Esophagus (tissue), 2 donors: ENCODE results near the gene CDK11B. TPM values are rescaled to one million over a fixed set of nuclear protein-coding genes. Genes with fewer than 3 reads are reported as not detected.
"Not testable (repeated sequence)": the region's sequence is repeated elsewhere in the genome, so short reads cannot be mapped to it uniquely, and the experiment has no call there.

ENCODE experiments used
- H3K27ac ChIP-seq, 2 donors: one replicate each; pipeline ENCODE4 v1.5.1; 2013; ENCODE audit warnings: low read depth in 2 of 2, mild to moderate bottlenecking in 2 of 2, inconsistent platforms in 1 of 2, low read length in 1 of 2, moderate library complexity in 1 of 2
- H3K27me3 ChIP-seq, 2 donors: one replicate each; pipeline ENCODE4 v1.6.1; 2013; ENCODE audit warnings: low read length in 2 of 2, control low read depth in 1 of 2, mild to moderate bottlenecking in 1 of 2; ENCODE audit not compliant: insufficient read depth in 2 of 2, control insufficient read depth in 1 of 2
- H3K36me3 ChIP-seq, 2 donors: one replicate each; pipeline ENCODE4 v1.6.1; 2013; ENCODE audit warnings: low read length in 1 of 2; ENCODE audit not compliant: control insufficient read depth in 2 of 2, insufficient read depth in 2 of 2
- H3K4me1 ChIP-seq, 2 donors: one replicate each; pipeline ENCODE4 v1.6.1; 2013; ENCODE audit warnings: low read length in 1 of 2; ENCODE audit not compliant: control insufficient read depth in 2 of 2, insufficient read depth in 2 of 2
- H3K4me3 ChIP-seq, 2 donors: one replicate each; pipeline ENCODE4 v1.5.1; 2013; ENCODE audit warnings: low read length in 2 of 2, mild to moderate bottlenecking in 2 of 2, low read depth in 1 of 2, moderate library complexity in 1 of 2
- H3K9me3 ChIP-seq, 2 donors: one replicate each; pipeline ENCODE4 v1.6.1; 2013; ENCODE audit warnings: mild to moderate bottlenecking in 2 of 2, low read depth in 1 of 2, low read length in 1 of 2, moderate library complexity in 1 of 2; ENCODE audit not compliant: control insufficient read depth in 2 of 2, insufficient read depth in 1 of 2
- WGBS, 2 donors: extraction: QIAGEN DNeasy Blood & Tissue Kit; methylation state at CpG; one replicate each; pipeline ENCODE4 v1.1.7; 2013; 5-methylcytosine and 5-hydroxymethylcytosine counted together
- polyA plus RNA-seq, 2 donors: library from polyadenylated mRNA; stranded (reverse); fragments of 200-250 nt; gene quantifications; one replicate each; pipeline ENCODE4 v1.2.3, GENCODE V29; 2013
- donor health status: healthy with polysubstance abuse.
- donor health status: Bipolar disorder and iron deficiency.

CDK11B gene
- polyA plus RNA-seq, 2 donors = 20.6 to 21.0 TPM

DNA sequence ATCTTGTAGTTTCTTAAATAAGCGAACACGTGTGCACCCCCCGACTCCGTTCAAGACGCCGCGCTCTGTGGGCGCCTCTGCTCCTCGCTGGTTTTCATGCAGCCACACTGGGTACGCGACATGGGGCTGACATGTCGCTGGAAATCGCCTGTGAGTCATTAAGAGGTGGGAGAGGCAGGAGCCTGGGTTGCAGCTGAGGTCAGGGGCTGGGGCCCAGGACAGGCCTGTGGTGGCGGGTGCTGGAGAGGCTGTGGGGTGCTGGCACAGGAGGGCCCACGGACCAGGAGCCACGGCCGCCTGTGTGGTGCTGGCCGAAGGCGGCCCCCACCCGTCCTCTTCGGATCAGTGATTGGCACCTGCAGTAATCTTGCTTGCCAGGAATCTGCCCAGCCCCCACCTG lies 16.0 kb upstream of the CDK11B start:
- Histone ChIP-seq H3K4me1 (peaks cover 9 to 12% of the 10 kb centered on the region in 2 donors), H3K36me3 (peaks cover 3 to 13% of the 10 kb centered on the region in 2 donors)
- not testable (repeated sequence) for H3K9me3 ChIP-seq, H3K27ac ChIP-seq, H3K27me3 ChIP-seq, H3K4me3 ChIP-seq
- WGBS, 2 donors = 86 to 89% methylated on average over 13 to 20 of the region's 21 CpGs

DNA sequence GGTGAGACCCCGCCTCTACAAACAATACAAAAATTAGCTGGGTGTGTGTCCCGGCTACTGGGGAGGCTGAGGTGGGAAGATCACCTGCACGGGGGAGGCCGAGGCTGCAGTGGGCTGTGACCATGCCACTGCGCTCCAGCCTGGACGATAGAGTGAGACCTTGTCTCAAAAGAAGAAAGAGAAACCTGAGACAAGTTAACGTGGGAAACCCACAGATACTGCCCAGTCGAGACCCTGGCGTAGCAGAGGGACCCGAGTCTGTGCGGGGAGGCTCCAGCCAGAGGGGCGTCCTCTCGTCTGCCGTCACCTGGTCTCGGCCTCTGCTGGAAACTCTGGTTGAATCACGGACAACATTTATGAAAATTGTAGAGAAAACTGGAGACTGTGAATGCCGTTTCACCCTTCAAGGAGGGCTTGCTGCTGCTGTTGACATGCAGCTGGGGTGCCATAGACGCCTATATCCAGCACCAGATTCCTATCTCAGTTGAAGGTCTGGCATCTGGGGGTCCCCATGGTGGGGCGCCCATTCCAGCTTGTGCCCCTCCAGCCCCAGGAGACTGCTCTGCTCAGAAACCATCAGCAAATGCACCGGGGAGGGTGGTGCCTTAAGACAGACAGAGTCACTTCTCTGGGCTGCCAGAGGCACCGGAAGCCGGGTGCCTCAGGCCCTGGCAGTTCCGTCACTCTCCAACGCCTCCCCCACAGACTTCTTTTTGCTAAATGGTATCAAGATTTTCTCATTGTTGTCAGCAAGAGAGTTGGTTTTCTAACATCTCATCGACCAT lies 13.6 kb upstream of the CDK11B start:
- no peak overlapping the region for H3K27ac ChIP-seq
- WGBS, 2 donors = 94 to 95% methylated on average over 25 of the region's 25 CpGs
- no peaks in the 10 kb centered on the region for H3K27me3 ChIP-seq
- H3K4me1 ChIP-seq = no peaks in the 10 kb centered on the region
- no peaks in the 10 kb centered on the region for H3K9me3 ChIP-seq
- H3K4me3 ChIP-seq = no peak overlapping the region
- peaks cover 3 to 17% of the 10 kb centered on the region in 2 donors for H3K36me3 ChIP-seq

DNA sequence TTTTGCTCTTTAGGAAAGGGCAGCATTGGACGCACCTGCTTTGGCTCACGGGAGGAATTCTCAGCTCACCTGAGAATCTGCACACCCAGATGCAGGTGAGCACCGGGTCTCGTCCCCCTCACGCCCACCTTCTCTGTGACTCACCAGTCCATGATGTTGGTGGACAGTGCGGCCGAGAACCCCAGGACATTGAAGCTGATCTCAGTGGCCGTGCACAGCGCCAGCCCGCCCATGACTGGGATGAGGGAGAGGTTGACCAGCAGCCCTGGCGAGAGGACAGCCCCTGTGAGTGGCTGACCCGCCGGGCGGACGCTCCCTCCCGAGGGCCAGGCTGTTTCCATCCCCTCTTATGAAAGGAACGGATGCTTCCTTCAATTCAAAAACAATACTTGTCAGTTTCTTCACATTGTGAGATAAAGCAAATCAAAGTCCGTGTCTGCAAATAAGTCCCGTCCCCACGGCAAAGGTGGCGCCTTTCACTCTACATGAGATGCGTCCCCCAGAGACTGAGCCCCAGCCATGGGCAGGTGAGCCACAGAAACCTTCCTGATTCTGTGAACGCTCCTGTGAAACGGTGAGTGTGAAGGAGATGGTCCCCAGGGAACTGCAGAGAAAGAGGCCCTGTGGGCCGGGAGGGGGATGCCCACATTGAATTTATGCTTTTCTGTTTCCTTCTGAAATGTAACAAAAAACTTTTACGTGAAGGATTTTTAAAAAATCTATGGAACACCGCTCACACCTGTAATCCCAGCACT lies 12.7 kb upstream of the CDK11B start:
- Histone ChIP-seq H3K27me3 (no peaks in the 10 kb centered on the region), H3K36me3 (peaks cover 3 to 17% of the 10 kb centered on the region in 2 donors), H3K27ac (no peak overlapping the region), H3K4me3 (no peak overlapping the region), H3K4me1 (no peaks in the 10 kb centered on the region), H3K9me3 (no peaks in the 10 kb centered on the region)
- 88 to 89% methylated on average over 27 of the region's 27 CpGs for WGBS, 2 donors

DNA sequence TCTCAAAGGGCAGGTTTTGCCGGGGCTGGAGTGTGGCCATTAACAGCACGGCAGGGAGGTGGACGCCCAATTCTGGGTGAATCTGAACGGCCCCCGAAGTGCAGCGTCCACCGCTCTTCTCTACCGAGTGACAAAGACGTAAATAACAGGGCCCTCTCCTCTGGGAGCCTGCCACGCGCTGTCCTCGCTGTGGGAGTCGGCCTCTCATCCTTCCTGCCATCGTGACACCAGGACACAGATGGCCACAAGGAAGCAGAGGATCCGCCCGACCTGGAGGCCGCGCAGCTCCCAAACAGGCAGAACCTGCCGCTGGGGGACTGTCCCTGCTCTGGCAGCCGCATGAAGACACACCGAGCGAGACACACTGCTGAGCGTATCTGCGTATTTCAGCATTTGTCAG lies 12.1 kb upstream of the CDK11B start:
- Histone ChIP-seq H3K27ac (peak overlapping the region in 1 of 2 donors; percentile 44), H3K4me3 (no peak overlapping the region), H3K36me3 (peaks cover 10 to 24% of the 10 kb centered on the region in 2 donors), H3K9me3 (no peaks in the 10 kb centered on the region), H3K4me1 (no peaks in the 10 kb centered on the region), H3K27me3 (no peaks in the 10 kb centered on the region)
- 90 to 91% methylated on average over 22 to 24 of the region's 24 CpGs for WGBS, 2 donors

DNA sequence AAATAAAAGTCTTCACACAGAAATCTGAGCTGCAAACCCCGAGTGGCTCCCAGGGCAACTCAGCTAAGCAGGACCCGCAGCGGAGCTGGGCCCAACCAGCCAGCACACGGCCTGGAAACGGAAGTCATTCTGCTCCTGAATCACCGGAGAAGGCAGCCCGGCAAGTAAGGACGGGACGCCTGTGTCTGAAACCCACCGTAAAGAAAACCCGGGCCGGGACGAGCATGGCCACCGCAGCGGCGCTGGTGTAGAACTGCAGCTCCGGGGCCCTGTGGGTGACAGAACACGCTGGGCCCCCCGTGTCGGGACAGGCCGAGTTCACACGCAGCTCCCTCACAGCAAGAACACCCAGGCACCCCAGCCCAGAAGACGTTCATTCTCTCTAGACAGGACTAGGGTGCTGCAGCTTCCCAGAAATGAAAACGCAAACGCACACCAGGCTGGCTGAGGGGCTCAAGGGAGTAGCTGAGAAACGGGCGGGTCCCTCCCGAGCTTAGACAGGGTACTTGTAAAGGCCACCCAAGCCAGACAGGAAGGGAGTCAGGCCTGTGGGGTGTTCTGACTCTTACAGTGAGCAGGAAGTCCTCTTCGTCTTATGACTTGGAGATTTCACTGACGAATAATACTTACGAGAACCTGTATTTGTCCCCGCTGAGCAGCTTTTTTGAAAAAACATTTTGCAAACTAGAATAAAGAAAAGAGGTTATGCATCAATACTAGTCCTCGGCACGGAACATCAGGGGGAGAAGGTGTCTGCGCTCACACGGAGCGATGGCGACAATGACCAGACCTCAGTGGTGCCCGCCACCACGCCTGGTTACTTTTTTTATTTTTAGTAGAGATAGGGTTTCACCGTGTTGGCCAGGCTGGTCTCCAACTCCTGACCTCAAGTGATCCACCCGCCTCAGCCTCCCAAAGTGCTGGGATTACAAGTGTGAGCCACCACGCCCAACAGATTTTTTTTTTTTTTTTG lies 10.9 kb upstream of the CDK11B start:
- Histone ChIP-seq H3K4me3 (no peak overlapping the region), H3K27ac (no peak overlapping the region), H3K27me3 (no peaks in the 10 kb centered on the region), H3K36me3 (peaks cover 11 to 33% of the 10 kb centered on the region in 2 donors), H3K9me3 (no peaks in the 10 kb centered on the region), H3K4me1 (no peaks in the 10 kb centered on the region)
- 89 to 94% methylated on average over 43 of the region's 43 CpGs for WGBS, 2 donors

DNA sequence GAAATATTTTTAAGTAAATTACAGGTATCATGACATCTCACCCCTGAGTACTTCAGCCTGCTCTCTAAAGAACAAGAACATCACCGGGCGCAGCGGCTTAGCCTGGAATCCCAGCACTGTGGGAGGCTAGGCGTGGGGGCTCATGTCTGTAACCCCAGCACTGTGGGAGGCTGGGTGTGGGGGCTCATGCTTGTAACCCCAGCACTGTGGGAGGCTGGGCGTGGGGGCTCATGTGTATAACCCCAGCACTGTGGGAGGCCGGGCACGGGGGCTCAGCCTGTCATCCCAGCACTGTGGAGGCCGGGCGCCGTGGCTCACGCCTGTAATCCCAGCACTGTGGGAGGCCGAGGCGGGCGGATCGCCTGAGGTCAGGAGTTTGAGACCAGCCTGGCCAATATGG lies 7.7 kb upstream of the CDK11B start:
- Histone ChIP-seq H3K9me3 (no peaks in the 10 kb centered on the region), H3K4me3 (no peak overlapping the region), H3K36me3 (peaks cover 7 to 27% of the 10 kb centered on the region in 2 donors), H3K27me3 (no peaks in the 10 kb centered on the region), H3K27ac (no peak overlapping the region), H3K4me1 (no peaks in the 10 kb centered on the region)
- WGBS, 2 donors = 95 to 96% methylated on average over 15 of the region's 15 CpGs

DNA sequence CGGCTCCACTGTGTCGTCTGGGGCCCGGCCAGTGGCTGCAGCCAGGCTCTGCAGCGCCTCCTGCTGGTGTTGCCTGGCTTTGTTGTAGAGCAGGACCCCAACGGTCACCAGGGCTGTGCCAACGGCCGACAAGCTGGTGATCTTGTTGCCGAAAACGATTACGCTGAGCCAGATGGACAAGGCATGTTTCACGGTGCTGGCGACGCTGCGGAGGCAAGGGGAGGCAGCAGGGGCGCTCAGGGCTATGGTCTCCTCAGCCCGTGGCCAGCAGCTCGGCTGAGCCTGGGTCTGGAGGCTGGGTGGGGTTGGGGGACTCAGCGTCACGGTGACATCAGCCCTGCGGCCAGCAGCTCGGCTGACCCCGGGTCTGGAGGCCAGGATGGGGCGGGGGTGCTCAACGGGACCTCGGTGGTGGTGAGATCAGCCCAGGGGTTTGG lies 7.0 kb upstream of the CDK11B start:
- no peaks in the 10 kb centered on the region for H3K27me3 ChIP-seq
- peaks cover 7 to 21% of the 10 kb centered on the region in 2 donors for H3K36me3 ChIP-seq
- H3K4me3 ChIP-seq = no peak overlapping the region
- H3K27ac ChIP-seq = no peak overlapping the region
- 85 to 87% methylated on average over 25 of the region's 25 CpGs for WGBS, 2 donors
- no peaks in the 10 kb centered on the region for H3K4me1 ChIP-seq
- H3K9me3 ChIP-seq = no peaks in the 10 kb centered on the region

DNA sequence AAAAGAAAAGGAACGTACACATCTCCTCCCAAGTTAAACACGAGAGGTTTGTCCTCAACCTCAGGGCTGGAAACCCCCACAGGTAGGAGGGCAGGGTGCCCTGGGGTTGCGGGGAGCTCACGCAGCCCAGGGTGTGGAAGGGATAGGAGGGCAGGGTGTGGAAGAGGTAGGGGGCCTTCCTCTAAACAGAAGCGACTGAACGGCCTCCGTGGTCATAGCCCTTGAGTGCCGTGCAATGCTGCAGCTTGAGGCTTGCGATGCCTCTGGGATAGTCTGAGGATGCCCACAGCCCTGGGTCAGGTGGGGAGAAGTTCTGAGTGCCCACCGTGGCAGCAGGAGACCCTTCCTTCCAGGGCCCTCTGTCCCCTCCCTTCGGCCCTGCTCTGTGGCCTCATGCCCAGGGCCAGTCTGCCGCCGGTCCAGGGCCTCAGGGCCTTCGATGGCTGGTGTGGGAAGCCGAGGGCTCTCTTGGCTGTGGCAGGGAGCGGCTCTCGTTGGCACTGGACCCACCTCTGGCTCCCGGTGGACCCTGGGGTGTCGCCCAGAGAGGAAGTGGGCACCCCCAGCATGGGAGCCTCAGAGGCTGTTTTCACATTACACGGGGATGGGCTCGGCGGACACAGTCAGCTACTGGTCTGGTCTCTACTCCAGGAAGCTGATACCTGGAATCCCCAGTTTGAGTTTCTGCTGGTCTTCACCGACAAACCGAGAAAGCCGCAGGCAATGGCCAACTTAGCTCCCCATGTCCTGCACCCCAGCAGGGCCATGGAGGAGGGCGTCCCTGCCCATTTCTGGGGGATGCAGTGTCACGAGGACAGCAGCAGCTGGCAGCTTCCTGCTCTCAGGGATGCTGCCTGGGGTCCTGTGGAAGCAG lies 6.4 kb upstream of the CDK11B start:
- H3K27ac ChIP-seq = no peak overlapping the region
- H3K4me1 ChIP-seq = no peaks in the 10 kb centered on the region
- 85 to 89% methylated on average over 27 of the region's 27 CpGs for WGBS, 2 donors
- peaks cover 7 to 20% of the 10 kb centered on the region in 2 donors for H3K36me3 ChIP-seq
- no peaks in the 10 kb centered on the region for H3K9me3 ChIP-seq
- no peak overlapping the region for H3K4me3 ChIP-seq
- H3K27me3 ChIP-seq = no peaks in the 10 kb centered on the region
